Erythroblast (primary cell): ENCODE results near the gene CPB2.

Experiments
- GATA1 ChIP-seq: IDR thresholded peaks from 2 replicates; pipeline ENCODE4 v1.6.1; 2011; ENCODE audit warnings: low read depth, mild to moderate bottlenecking, control low read depth, low read length, moderate library complexity
- POLR2A ChIP-seq: IDR thresholded peaks from 2 replicates; pipeline ENCODE4 v1.6.1; 2011; ENCODE audit warnings: mild to moderate bottlenecking, low read length

DNA sequence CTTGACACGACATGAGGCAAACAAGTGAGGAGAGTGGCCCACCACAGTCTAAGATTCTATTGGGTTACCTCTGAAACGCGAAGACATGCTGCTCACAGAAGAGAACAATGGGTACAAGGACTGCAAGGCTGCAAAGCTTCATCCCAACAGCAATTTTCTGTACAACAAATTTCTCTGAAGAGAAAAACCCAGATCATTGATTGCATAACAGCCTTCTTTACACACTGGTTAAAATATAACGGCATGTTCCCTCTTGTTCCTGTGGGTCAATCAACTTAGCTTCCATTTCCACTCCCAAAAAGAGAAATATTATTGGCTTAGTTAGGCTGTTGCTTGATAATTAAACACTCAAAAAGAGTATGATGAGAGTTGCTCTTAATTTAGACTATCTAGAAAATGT lies at the start of gene CPB2:
- TF ChIP-seq POLR2A (no peak), GATA1 (no peak)
